Type B pancreatic cell (in vitro differentiated cells): ENCODE data around the gene ADAP2. TPM values are rescaled to one million over a fixed set of nuclear protein-coding genes. Genes with fewer than 3 reads are reported as not detected.

ENCODE experiments used
- DNase-seq: peaks from one replicate; pipeline ENCODE4 v3.0.0; 2021; ENCODE audit warnings: mixed read lengths; ENCODE audit not compliant: unreplicated experiment; ENCODE audit errors: extremely low spot score
- H3K27ac Mint-ChIP-seq: 2 replicates; pipeline ENCODE4 v1.8.0; 2021; ENCODE audit warnings: mild to moderate bottlenecking, mixed read lengths
- H3K27me3 Mint-ChIP-seq: 2 replicates; pipeline ENCODE4 v1.8.0; 2021; ENCODE audit warnings: mixed read lengths
- H3K36me3 Mint-ChIP-seq: 2 replicates; pipeline ENCODE4 v1.8.0; 2021; ENCODE audit warnings: mixed read lengths
- H3K4me1 Mint-ChIP-seq: one replicate; pipeline ENCODE4 v1.8.0; 2021; ENCODE audit warnings: mixed read lengths; ENCODE audit not compliant: unreplicated experiment
- H3K4me3 Mint-ChIP-seq: 2 replicates; pipeline ENCODE4 v1.8.0; 2021; ENCODE audit warnings: mild to moderate bottlenecking, mixed read lengths
- H3K9me3 Mint-ChIP-seq: 2 replicates; pipeline ENCODE4 v1.8.0; 2021; ENCODE audit warnings: mixed read lengths
- total RNA-seq: library from RNA; stranded (reverse); gene quantifications from 2 replicates; pipeline ENCODE4 v1.2.1, GENCODE V29; 2021; ENCODE audit warnings: low replicate concordance
- TF ChIP-seq, protein P1 (sequence below): fragments of 200-600 bp; sonication (generic); conservative IDR thresholded peaks from 2 replicates; pipeline ENCODE4 v1.5.0; 2021; ENCODE audit warnings: antibody characterized with exemption, mild to moderate bottlenecking

The ADAP2 gene
- total RNA-seq, 1 donor from 2014 or later: 1.4 TPM

DNA sequence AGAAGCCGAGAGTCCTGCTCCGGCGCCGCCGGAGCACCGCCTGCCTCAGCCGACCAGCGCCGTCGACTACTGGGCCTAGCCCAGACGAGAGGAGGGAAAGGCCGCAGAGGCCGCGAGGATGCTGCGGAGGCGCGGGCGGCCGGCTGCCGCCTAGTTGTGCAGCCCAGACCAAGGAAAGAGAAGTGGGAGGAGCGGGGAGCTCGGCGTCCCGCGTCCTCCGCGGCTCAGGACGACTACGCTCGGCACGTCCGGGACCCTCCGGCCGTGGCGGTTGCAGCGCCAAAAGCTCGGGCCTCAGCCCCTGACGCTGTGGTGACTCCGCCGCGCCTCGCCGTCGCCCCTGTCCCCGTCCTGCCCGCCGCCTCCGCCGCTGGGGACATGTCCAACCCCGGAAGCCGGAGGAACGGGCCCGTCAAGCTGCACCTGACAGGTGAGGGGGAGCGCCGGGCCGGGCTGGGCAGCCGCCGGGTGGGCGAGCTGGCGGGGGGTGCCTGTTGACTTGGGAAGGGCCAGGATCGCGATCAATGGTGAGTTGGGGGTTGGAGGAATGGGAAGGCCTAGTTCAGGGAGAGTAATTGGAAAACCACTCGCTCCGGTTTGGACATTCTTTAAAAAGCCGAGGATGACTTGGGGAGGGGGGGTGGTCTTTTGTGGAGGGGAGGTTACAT lies 86.8 kb downstream of the ADAP2 start:
- Mint-ChIP-seq H3K4me3 (peak overlapping the region; percentile 89), H3K36me3 (peaks cover 18% of the 10 kb centered on the region), H3K9me3 (peaks cover 4% of the 10 kb centered on the region), H3K27ac (peak overlapping the region; percentile 89), H3K4me1 (peaks cover 14% of the 10 kb centered on the region), H3K27me3 (peaks cover 24% of the 10 kb centered on the region)
- TF ChIP-seq, protein P1, sequence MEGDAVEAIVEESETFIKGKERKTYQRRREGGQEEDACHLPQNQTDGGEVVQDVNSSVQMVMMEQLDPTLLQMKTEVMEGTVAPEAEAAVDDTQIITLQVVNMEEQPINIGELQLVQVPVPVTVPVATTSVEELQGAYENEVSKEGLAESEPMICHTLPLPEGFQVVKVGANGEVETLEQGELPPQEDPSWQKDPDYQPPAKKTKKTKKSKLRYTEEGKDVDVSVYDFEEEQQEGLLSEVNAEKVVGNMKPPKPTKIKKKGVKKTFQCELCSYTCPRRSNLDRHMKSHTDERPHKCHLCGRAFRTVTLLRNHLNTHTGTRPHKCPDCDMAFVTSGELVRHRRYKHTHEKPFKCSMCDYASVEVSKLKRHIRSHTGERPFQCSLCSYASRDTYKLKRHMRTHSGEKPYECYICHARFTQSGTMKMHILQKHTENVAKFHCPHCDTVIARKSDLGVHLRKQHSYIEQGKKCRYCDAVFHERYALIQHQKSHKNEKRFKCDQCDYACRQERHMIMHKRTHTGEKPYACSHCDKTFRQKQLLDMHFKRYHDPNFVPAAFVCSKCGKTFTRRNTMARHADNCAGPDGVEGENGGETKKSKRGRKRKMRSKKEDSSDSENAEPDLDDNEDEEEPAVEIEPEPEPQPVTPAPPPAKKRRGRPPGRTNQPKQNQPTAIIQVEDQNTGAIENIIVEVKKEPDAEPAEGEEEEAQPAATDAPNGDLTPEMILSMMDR: no peak
- DNase-seq: peak; percentile 76

Other genes starting within 250 kb of the ADAP2 start
- gene CRLF3, start 97.3 kb upstream of the ADAP2 start, total RNA-seq: 7.5 and 9.0 TPM in 2 replicates
- gene ATAD5, start 90.0 kb upstream of the ADAP2 start, total RNA-seq: 5.8 and 14.3 TPM in 2 replicates
- gene TEFM, start 15.7 kb upstream of the ADAP2 start, total RNA-seq: 17.8 and 19.4 TPM in 2 replicates
- 8.8 and 10.8 TPM in 2 replicates for gene RNF135, start 49.1 kb downstream of the ADAP2 start, total RNA-seq
- gene NF1, start 173.0 kb downstream of the ADAP2 start, total RNA-seq: 62.6 and 69.9 TPM in 2 replicates